ENCODE data around the gene SIK3.

The SIK3 gene

DNA sequence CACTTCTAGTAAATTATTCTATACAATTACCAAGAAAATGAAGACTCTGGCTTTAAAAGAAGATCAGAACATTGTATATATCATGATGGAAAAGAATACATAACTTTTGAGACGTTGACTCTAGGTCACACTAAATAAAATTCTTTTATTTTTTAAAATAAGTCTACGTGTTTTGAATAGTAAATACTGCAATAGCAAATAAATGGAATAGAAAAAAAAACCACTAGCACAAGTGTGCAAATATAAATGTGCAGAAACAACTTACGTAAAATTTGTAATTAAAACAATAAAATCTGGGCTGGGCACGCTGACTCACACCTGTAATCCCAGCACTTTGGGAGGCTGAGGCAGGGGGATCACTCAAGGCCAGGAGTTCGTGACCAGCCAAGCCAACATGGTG is 17.9 kb downstream of the SIK3 start:
- no peak for DNase-seq (ENCODE audit: low read depth in 2 of 3, low spot score in 2 of 3)

DNA sequence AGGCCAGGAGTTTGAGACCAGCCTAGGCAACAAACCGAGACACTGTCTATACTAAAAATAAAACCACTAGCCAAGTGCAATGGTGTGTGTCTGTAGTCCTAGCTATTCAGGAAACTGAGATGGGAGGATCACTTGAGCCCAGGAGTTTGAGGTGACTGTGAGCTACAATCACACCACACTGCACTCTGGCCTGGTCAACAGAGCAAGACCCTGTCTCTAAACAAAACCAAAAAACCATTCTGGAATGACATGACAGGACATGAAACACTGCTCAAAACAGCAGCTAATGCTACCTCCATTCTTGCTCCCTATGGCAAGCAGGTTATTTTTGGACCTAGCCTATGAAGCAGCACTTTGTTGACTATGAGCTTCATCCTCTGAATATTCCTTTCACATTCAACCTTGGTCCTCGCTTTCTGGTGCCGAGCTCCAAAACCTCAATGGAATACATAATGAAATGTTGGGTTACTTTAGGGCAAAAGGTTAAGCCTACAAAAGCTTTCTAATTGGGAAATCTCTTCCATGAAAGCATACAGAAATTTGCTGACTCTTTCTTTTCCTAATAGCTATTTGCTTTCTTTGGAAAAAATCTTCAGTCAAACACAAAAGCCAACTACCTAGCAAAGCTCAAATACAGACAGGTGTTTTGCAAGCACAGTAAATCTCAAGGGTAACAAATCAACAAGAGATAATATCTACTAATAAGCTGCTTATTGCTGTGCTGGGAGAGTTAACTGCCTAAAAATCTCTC is 21.1 kb downstream of the SIK3 start:
- DNase-seq (ENCODE audit: low read depth in 2 of 3, low spot score in 2 of 3): no peak

DNA sequence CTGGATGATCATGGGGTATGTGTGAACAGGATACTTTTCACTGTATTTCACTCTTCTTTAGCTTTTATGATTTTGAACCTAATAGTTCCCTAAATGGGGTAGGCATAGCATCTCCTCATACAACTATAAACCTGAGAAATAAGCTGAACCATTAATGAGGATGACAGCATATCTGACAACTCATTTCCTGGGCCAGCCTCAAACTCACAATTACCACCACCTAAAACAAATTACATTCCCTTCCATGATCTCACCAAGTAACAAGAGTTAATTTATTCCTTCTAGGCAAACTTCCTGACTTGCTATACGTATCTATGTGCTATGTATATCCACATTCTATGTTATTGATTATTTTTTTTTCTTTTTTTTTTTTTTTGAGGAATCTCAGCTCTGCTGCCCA is 23.0 kb downstream of the SIK3 start:
- DNase-seq (ENCODE audit: low read depth in 2 of 3, low spot score in 2 of 3): no peak

GRCh38 chr11:117074119-117074518 is 24.1 kb downstream of the SIK3 start:
- no peak for DNase-seq (ENCODE audit: low read depth in 2 of 3, low spot score in 2 of 3)

DNA sequence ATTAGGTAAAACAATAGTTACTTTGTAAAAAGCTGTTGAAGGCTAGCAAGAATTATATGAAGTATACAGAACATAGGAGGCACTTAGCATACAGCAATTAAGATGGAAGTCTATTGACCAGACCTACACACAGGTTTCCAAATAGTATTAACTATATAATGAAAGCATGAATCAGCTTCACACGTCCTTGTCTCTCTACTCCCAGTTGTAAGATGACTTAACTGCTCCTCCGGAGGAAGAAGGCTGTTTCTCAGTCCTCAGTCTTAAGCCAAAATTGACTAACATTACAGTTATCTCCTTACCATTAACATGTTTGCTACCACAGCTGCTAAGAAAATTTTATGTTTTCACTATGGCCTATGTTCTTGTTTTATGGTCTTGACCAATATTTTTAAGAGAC is 24.7 kb downstream of the SIK3 start:
- DNase-seq (ENCODE audit: low read depth in 2 of 3, low spot score in 2 of 3): no peak

GRCh38 chr11:117072517-117073461 is 25.4 kb downstream of the SIK3 start:
- DNase-seq (ENCODE audit: low read depth in 2 of 3, low spot score in 2 of 3): no peak

DNA sequence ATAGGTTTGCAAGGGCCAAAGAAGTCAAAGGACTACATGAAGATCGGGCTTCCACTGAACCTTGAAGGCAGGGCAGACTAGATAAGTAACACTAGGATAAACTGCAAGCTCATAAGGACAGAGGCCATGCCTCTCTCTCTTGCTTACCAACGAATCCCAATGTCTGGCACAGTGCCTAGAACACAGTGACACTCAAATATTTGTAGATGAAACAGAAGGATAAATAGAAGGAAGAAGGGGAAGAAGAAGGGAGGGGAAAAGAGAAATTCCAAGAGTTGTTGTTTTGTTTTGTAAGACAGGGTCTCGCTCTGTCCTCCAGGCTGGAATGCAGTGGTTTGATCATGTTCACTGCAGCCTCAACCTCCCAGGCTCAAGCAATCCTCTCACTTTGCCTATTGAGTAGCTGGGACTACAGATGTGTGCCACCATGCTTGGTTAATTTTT is 26.9 kb downstream of the SIK3 start:
- DNase-seq (ENCODE audit: low read depth in 2 of 3, low spot score in 2 of 3): no peak

- no peak for DNase-seq (ENCODE audit: low read depth in 2 of 3, low spot score in 2 of 3)
These were observed 28.2 kb downstream of the SIK3 start for GRCh38 chr11:117070016-117070415.

DNA sequence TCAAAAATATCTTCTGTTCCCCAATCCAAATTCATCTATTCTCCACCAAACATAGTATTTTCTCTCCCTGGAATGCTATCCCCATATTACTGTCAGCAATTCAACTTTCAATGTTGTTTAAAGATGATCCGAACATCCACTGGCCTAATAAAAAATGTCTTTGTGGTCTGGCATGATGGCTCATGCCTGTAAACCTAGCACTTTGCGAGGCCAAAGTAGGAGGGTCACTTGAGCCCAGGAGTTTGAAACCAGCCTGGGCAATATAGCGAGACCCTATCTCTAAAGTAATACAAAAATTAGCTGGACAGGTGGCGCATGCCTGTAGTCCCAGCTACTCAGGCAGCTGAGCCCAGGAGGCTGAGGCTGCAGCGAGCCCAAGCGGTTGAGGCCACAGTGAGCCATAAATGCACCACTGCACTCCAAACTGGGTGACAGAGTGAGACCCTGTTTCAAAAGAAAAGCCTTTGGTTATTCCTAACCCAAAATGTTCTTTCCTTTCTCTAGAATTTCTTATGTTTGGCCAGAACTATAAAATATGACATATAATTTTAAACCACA is 29.8 kb downstream of the SIK3 start:
- no peak for DNase-seq (ENCODE audit: low read depth in 2 of 3, low spot score in 2 of 3)

DNA sequence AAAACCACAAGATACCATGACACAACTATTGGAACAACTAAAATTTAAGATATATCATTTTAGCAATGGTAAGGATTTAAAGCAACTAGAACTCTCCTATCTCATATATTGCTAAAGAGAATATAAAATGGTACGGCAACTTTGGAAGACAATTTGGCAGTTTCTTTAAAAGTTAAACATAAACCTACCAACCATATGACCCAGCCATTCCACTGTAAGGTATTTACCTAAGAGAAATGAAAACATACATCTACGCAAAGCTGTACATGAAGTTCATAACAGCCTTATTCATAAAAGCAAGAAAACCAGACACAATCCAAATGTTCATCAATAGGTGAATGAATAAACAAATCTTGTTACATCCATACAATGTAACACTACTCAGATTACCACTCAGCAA is 31.3 kb downstream of the SIK3 start:
- DNase-seq (ENCODE audit: low read depth in 2 of 3, low spot score in 2 of 3): no peak

DNA sequence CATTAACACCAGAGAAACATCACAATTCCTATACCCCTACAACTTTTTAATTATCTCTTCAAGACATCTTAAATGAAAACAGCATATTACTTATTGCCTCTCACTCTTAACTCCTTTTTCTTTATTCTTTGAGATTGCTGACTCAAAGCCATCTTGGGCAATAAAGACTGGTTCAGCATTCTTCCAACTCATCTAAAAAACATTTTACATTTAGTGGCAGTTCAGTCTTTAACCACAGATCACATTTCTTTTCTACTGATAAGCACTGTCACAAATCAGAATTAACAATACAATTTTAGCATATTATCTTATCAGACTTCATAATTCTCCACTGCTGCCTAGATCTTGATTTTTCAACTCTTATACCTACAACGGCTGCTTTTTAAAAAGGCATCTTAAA is 34.0 kb downstream of the SIK3 start:
- DNase-seq (ENCODE audit: low read depth in 2 of 3, low spot score in 2 of 3): no peak

DNA sequence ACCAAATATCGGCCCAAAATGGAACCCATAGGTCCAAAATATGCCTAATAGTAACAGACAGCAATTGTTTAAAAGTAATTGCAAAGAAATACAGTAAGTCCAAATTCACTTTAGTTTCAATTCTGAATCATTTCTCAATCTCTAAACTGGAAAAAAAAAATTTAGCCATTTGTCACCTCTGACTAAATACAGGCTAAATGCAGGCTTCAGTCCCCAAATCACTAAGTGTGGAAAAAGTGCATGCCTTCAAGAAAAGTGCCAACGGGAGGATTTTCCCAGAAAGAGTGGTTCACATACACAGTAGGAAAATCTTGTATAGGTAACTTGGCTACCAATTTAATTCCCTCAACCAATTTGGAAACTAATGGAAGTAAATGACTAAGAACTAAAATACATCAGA is 35.7 kb downstream of the SIK3 start:
- no peak for DNase-seq (ENCODE audit: low read depth in 2 of 3, low spot score in 2 of 3)

DNA sequence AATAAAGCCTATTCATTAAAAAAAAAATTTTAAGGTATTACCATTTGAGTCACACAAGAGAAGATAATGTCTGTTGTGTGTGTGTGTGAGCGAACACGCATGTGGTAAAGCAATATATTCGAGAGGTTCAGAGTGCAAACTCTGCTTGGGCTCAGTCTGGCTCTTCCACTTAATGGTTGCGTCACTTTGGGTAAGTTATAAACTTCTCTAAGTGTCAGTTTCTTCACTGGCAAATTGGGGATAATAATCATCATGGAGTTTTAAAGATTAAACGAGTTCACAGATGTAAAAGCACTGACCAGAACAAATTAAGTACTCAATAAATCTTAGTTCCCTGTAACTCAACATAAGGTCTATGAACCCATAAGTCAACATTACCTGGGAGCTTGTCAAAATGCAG is 37.0 kb downstream of the SIK3 start:
- DNase-seq (ENCODE audit: low read depth in 2 of 3, low spot score in 2 of 3): no peak

GRCh38 chr11:117059611-117060148 is 38.5 kb downstream of the SIK3 start:
- DNase-seq (ENCODE audit: low read depth in 2 of 3, low spot score in 2 of 3): no peak

DNA sequence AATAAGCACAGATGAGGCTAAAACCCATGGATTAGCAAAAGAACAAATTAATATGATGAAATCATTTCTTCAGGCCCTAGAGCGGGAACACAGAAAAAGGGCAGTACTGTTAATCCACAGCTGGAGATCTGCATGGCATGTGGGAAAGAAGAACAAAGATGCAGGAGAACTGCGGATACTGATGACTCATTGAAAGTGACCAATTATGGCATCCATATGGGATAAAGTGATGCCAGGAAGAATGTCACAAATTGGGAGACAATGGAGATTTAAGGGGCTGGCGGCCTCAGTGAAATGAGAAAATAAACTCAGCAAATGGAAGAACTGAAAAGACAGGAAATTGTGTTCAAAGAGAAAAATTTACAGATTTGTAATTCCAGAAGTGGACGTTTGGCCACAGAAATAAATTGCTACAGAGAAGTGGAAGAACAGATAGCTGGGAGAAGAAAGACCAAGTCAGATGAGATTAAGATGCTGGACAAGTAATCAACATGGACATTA is 39.4 kb downstream of the SIK3 start:
- no peak for DNase-seq (ENCODE audit: low read depth in 2 of 3, low spot score in 2 of 3)

DNA sequence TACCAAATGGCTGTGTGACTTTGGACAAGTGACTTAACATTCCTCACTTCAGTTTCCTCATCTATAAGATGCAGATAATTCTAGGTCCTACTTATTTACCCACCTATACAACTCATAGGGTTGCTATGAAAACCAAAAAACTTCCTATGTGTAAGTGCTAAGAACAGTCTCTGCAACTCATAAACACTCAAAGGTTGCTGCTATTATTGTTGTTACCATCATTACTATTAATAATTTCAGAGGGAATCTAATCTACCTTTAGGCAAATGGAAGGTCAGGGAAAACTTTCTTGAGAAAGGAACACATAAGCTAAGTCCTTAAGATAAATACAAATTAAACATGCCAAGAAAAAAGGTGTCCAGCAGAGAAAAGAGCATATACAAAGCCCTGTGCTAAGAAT is 40.5 kb downstream of the SIK3 start:
- DNase-seq (ENCODE audit: low read depth in 2 of 3, low spot score in 2 of 3): no peak

- no peak for DNase-seq (ENCODE audit: low read depth in 2 of 3, low spot score in 2 of 3)
These were observed 40.9 kb downstream of the SIK3 start for GRCh38 chr11:117057317-117057716.

GRCh38 chr11:117055469-117055868 is 42.8 kb downstream of the SIK3 start:
- DNase-seq (ENCODE audit: low read depth in 2 of 3, low spot score in 2 of 3): no peak

DNA sequence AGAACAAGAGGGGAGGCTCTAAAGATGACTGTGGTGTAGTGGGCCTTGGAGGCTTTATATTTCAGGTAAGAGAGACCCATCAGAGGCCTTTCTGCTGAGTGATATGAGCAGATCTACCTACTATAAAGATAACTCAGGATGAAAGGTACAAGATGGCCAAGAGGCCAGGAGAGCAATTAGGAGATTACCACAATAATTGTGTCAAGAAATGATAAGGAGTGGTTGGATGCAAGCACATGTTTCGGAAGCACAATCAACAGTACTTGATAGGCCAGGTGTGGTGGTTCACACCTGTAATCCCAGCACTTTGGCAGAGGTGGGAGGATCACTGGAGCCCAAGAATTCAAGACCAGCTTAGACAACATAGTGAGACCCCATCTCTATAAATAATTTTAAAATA is 43.8 kb downstream of the SIK3 start:
- no peak for DNase-seq (ENCODE audit: low read depth in 2 of 3, low spot score in 2 of 3)

GRCh38 chr11:117052196-117053149 is 45.8 kb downstream of the SIK3 start:
- DNase-seq (ENCODE audit: low read depth in 2 of 3, low spot score in 2 of 3): no peak
